ENCODE results near the gene CARMIL3. TPM values are rescaled to one million over a fixed set of nuclear protein-coding genes. Genes with fewer than 3 reads are reported as not detected.

The CARMIL3 gene
- total RNA-seq, 2 donors from 2014 or later = 0.14 TPM; not detected in 1

GRCh38 chr14:24110060-24110459 is 58.3 kb downstream of the CARMIL3 start:
- no peaks in the 10 kb centered on the region for H3K36me3 ChIP-seq
- H3K4me3 ChIP-seq = no peak overlapping the region
- no peak for TF ChIP-seq CTCF (IDR thresholded peaks at IDR 0.05)
- H3K4me1 ChIP-seq (ENCODE audit: control insufficient read depth in 1 of 2, low read depth in 2 of 2) = no peaks in the 10 kb centered on the region
- H3K9me3 ChIP-seq = no peaks in the 10 kb centered on the region
- H3K27ac ChIP-seq = no peak overlapping the region
- H3K27me3 ChIP-seq (replicated peaks; ENCODE audit: insufficient read depth) = no peaks in the 10 kb centered on the region
- no peak for DNase-seq (ENCODE audit: low spot score)
- no peak for ATAC-seq (ENCODE audit: insufficient number of reproducible peaks, low FRiP score, low read depth)

- no peak for ATAC-seq (ENCODE audit: insufficient number of reproducible peaks, low FRiP score, low read depth)
- no peak overlapping the region for H3K4me3 ChIP-seq
- H3K9me3 ChIP-seq = no peaks in the 10 kb centered on the region
- H3K27ac ChIP-seq = no peak overlapping the region
- no peak for DNase-seq (ENCODE audit: low spot score)
- H3K4me1 ChIP-seq (ENCODE audit: control insufficient read depth in 1 of 2, low read depth in 2 of 2) = peaks cover 0 to 2% of the 10 kb centered on the region in 2 donors
- H3K27me3 ChIP-seq (replicated peaks; ENCODE audit: insufficient read depth) = no peaks in the 10 kb centered on the region
- H3K36me3 ChIP-seq = no peaks in the 10 kb centered on the region
- no peak for TF ChIP-seq CTCF (IDR thresholded peaks at IDR 0.05)
Observed at GRCh38 chr14:24110523-24110922, 58.7 kb downstream of the CARMIL3 start.

- peak overlapping the region; percentile 97 to 98 for H3K27ac ChIP-seq
- peak overlapping the region; percentile 92 for H3K4me3 ChIP-seq
- no peak for TF ChIP-seq CTCF (IDR thresholded peaks at IDR 0.05)
- peaks cover 7 to 18% of the 10 kb centered on the region in 2 donors for H3K4me1 ChIP-seq (ENCODE audit: control insufficient read depth in 1 of 2, low read depth in 2 of 2)
- no peaks in the 10 kb centered on the region for H3K36me3 ChIP-seq
- no peaks in the 10 kb centered on the region for H3K27me3 ChIP-seq (replicated peaks; ENCODE audit: insufficient read depth)
- H3K9me3 ChIP-seq = no peaks in the 10 kb centered on the region
- DNase-seq (ENCODE audit: low spot score) (no peak), ATAC-seq (ENCODE audit: insufficient number of reproducible peaks, low FRiP score, low read depth) (no peak)
Observed at GRCh38 chr14:24113379-24113800, 61.6 kb downstream of the CARMIL3 start.

GRCh38 chr14:24113801-24114531 is 62.2 kb downstream of the CARMIL3 start:
- H3K36me3 ChIP-seq = peaks cover 1% of the 10 kb centered on the region
- peak; percentile 82 for DNase-seq (ENCODE audit: low spot score)
- no peaks in the 10 kb centered on the region for H3K9me3 ChIP-seq
- no peak for TF ChIP-seq CTCF (IDR thresholded peaks at IDR 0.05)
- H3K4me1 ChIP-seq (ENCODE audit: control insufficient read depth in 1 of 2, low read depth in 2 of 2) = peaks cover 7 to 18% of the 10 kb centered on the region in 2 donors
- H3K27me3 ChIP-seq (replicated peaks; ENCODE audit: insufficient read depth) = no peaks in the 10 kb centered on the region
- ATAC-seq (ENCODE audit: insufficient number of reproducible peaks, low FRiP score, low read depth) = peak; percentile 34
- peak overlapping the region; percentile 92 for H3K4me3 ChIP-seq
- H3K27ac ChIP-seq = peak overlapping the region; percentile 97 to 98

GRCh38 chr14:24114532-24115421 is 63.0 kb downstream of the CARMIL3 start, which contains the start of the genes DCAF11 and NRL:
DCAF11 (plus strand) TSS chr14:24114777; CDS start chr14:24115595, 818 bp downstream.
NRL (minus strand) TSS chr14:24114949; CDS start chr14:24082848, 32,101 bp downstream.
- ATAC-seq (ENCODE audit: insufficient number of reproducible peaks, low FRiP score, low read depth) (peak; percentile 97), DNase-seq (ENCODE audit: low spot score) (peak; percentile 97)
- Histone ChIP-seq H3K27ac (peak within 1 kb of the TSS; percentile 98), H3K4me1 (ENCODE audit: control insufficient read depth in 1 of 2, low read depth in 2 of 2) (peaks cover 7 to 18% of the 10 kb centered on the region in 2 donors), H3K36me3 (peaks cover 10% of the 10 kb centered on the region), H3K4me3 (peak within 1 kb of the TSS; percentile 92), H3K9me3 (no peaks in the 10 kb centered on the region), H3K27me3 (replicated peaks; ENCODE audit: insufficient read depth) (no peaks in the 10 kb centered on the region)
- no peak for TF ChIP-seq CTCF (IDR thresholded peaks at IDR 0.05)
